Fibroblast of lung (primary cell): ENCODE measurements around the gene MUC13.

Experiments
- CTCF ChIP-seq, 2 donors: IDR thresholded peaks in 1 of 2; conservative IDR thresholded peaks in 1 of 2; 1 replicate in 1 of 2; 2 replicates in 1 of 2; pipeline ENCODE4 v1.5.1; 2011 to 2012; ENCODE audit warnings: low read length in 2 of 2, control low read depth in 1 of 2, inconsistent platforms in 1 of 2, low read depth in 1 of 2, mild to moderate bottlenecking in 1 of 2
- EZH2 ChIP-seq: IDR thresholded peaks from 2 replicates; pipeline ENCODE4 v1.5.1; 2012; ENCODE audit warnings: low read length, control low read depth, mild to moderate bottlenecking; ENCODE audit errors: missing control alignments

- no peak for TF ChIP-seq EZH2
- no peak for TF ChIP-seq CTCF (conservative IDR thresholded peaks at IDR 0.05 in 1 of 2, IDR thresholded peaks at IDR 0.05 in 1 of 2; ENCODE audit: low read depth in 1 of 2, low read length in 2 of 2)
These were observed 4.3 kb upstream of the MUC13 start for GRCh38 chr3:124938896-124939295.
